Non-pigmented ciliary epithelial cell (primary cell): Measurements from ENCODE around the gene PARVB.

Source experiments
- DNase-seq: peaks from one replicate; pipeline ENCODE4 v3.0.0-alpha.2; 2010; ENCODE audit warnings: low read depth

Gene PARVB

GRCh38 chr22:44136112-44136511 lies 112.0 kb downstream of the PARVB start:
- DNase-seq, result no peak

DNA sequence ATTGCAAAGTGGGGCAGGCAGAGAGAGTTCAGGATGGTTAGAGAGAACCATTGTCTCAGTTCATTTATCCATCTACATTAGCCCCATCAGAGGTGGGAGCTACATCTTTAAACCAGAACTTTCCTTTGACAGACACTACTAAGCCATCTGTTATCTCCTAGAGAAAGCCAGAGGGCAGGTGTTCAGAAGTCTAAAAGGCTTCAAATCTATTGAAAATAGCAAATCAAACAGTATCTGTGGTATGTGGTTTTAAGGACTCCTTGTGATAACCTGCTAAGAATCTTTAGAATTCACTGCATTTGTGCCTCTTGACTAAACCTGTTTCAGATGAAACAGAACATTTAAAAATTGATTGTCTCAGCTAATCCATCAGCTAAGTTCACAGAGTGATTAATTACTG lies 112.7 kb downstream of the PARVB start:
- no peak for DNase-seq

DNA sequence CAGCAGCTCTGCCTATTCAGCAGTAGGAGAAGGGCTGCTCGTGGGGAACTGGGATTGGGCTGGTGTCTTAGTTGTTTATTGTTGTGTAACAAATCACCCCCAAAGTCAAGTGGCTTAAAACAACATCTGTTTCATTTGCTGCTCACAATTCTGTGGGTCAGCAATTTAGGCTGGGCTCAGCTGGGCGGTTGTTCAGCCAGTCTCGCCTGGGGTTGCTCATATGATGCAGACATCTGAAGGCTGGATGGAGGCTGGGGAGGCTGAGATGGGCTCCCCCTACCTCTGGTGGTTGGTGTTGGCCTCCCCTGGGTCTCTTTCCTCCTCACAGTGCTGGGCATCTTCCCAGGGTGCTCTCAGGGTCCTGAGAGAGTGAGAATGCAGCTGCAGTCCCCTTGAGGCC lies 113.3 kb downstream of the PARVB start:
- no peak for DNase-seq

DNA sequence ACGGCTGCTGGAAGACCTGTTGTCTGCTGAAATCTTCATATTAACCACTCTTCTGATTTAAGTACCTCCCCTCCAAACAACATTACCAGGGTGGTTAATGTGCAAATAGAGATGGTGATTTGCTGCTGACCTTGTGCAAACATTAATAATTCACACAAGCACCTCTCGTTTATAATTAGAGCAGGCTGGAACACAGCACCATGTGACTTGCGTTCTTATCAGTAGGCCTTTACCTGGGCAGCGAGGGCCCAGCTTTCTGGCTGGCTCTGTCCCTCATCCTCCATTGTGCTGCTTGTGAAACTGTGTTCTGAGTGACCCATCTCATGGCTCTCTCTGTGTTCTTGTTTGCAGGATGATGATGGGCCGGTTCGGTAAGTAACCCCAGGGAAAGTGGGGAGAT lies 115.7 kb downstream of the PARVB start:
- DNase-seq, result no peak

GRCh38 chr22:44142421-44143104 lies 118.5 kb downstream of the PARVB start:
- DNase-seq, result no peak

DNA sequence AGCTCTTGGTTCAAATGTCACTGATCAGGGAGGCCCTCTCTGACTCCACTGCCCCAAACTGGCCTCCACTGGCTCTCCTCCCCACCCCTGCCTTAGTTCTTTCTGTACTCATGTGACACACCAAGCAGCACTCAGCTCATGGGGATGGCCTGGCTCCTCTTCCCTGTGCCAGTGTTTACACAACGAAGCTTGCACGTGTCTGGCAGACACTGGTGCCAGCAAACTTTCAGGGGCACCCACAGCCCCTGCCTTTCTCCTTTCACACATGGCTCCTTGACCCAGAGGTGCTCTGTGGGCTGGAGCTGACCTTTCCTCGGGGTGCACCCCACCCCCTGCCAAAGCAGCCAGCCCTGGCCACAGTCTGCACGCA lies 119.0 kb downstream of the PARVB start:
- DNase-seq, result no peak

DNA sequence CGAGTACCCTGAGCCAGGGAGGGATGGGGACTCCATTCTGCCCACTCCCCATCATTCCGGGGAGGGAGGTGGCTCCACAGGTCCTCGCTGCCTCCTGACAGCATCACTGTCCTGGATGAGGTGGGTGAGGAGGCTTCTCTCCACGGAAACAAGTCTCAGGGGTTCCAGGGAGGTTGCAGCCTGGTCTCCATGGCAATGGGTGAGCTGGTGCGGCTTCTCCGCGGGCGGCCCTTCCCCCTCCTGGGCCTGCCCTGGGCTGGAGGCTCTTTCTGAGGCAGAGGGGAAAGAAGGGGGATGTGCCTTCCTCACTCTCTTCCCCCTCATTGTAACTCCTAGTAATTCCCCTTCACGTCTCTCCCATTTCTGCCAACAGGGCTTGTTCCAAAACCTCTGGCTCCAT lies 119.5 kb downstream of the PARVB start:
- DNase-seq, result no peak

GRCh38 chr22:44144046-44144569 lies 120.0 kb downstream of the PARVB start:
- no peak for DNase-seq

DNA sequence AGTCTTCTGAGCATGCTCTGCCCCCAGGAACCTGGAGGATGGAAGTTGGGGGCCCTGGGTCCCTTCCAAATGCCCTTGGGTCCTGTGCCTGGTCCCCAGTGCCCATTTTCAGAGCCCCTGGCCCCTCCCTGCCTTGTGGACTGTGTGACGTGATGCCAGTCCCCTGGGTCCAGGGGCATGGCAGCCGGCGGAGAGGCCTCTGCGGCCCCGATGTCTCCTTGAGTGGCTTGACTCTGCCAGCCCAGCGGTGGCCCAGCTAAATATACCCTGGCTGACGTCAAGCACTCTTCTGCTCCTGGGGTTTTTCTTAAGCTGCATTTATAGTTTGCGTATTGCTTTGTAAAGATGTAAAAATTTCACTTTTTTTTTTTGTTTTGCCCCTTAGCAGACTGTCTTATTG lies 121.4 kb downstream of the PARVB start:
- DNase-seq, result no peak

DNA sequence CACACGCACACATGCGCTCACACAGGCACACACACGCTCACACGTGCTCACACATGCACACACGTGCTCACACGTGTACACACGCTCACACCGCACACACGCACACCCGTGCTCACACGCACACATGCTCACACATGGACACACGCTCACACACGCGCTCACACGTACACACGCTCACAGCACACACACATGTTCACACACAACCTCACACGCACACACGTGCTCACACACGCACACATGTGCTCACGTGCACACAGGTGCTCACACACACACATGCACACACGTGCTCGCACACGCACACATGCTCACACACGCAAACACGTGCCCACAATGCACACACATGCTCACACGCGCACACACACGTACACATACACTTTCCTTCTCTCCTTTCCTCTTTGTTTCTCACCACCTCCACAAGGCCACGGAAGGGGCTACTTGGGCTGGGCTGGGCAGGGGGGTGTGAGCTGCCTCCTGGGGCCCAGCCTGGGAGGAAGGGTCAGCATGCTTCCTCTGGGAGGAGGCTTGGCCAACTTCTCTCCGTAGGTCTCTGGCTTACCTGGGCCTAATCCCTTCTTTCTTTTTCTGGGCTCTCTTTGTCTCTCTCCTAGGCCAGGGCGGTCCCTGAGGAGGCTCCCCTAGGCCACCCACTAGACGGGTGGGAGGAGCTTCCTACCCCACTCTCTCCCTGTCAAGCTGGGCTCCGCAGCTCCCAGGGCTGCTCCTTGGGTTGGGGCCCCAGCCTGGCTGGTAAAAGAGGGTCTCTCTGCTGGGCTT lies 122.2 kb downstream of the PARVB start:
- DNase-seq, result no peak

DNA sequence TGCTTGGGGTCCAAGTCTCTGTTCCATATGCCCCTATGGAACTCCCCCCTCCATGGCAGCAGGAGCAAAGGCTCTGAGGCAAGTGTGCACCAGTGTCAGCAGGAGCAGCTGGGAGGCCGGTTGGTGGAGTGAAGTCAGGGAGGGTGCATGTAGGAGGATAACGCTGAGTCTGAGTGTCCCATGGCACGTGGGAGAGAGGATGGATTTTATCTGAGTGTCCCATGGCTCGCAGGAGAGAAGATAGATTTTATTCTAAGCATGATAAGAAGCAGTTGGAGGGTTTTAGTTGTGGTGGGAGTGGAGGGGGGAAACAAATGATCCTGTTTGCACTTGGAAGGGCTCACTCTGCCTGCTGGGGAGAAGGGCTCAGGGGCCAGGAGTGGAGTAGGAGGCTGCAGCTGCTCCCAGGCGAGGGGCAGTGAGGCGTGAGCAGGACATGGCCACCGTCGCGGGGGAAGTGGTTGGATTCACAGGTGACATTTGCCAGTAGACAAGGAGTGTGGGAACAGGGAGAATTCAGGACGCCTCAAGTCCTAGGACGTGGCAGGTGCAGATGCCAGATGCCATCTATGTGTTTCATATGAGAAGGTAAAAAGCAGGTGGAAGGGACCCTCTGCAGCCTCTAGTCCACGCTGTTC lies 123.0 kb downstream of the PARVB start:
- no peak for DNase-seq

DNA sequence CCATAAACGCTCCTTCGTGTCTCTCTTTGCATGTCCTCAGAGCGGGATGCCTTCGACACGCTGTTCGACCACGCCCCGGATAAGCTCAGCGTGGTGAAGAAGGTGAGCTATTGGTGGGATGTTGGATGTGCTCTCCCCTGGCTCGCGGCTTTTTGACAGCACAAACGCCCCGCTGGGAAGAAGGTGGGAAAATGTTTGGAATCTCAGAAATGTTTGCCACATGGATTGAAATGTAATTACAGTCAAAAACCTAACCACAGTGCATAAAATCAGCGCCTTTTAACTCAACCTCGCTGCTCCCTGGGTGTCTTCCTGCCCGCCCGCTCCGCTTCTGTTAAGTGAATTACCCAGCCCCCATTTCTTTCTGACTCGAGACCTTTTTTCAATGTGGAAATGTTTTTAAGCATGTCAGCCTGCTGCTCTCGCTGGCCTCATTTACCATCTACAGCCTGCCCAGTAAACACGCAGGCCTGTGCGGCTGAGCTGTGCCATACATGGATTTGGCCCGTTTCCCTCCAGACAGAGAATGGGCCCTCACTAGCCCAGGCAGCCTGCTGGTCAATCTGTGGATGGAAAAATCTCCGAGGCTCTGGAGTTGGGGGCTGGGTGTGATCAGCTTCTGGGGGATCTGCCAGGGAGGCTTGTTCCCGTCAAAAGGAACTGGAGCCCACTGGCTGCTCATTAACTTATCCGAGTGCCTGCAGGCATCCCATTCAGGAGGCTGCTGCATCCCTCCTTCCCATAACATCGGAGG lies 123.9 kb downstream of the PARVB start:
- no peak for DNase-seq

- peak; percentile 32 for DNase-seq
Observed at GRCh38 chr22:44151676-44152075, 127.6 kb downstream of the PARVB start.

- no peak for DNase-seq
Observed at GRCh38 chr22:44153710-44154109, 129.6 kb downstream of the PARVB start.

DNA sequence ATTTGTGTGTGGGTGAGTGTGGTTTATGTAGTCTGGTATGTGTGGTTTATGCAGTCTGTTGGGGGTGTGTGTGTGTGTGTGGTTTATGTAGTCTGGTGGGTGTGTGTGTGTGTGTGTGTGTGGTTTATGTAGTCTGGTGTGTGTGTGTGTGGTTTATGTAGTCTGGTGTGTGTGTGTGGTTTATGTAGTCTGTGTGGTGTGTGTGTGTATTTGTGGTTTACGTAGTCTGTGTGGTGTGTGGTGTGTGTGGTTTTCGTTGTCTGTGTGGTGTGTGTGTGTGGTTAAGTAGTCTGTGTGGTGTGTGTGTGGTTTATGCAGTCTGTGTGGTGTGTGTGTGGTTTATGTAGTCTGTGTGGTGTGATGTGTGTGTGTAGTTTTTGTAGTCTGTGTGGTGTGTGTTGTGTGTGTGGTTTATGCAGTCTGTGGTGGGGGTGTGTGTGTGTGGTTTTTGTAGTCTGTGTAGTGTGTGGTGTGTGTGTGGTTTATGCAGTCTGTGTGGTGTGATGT lies 130.4 kb downstream of the PARVB start:
- DNase-seq, result peak; percentile 55

- DNase-seq, result no peak
Observed at GRCh38 chr22:44155115-44155514, 131.0 kb downstream of the PARVB start.

DNA sequence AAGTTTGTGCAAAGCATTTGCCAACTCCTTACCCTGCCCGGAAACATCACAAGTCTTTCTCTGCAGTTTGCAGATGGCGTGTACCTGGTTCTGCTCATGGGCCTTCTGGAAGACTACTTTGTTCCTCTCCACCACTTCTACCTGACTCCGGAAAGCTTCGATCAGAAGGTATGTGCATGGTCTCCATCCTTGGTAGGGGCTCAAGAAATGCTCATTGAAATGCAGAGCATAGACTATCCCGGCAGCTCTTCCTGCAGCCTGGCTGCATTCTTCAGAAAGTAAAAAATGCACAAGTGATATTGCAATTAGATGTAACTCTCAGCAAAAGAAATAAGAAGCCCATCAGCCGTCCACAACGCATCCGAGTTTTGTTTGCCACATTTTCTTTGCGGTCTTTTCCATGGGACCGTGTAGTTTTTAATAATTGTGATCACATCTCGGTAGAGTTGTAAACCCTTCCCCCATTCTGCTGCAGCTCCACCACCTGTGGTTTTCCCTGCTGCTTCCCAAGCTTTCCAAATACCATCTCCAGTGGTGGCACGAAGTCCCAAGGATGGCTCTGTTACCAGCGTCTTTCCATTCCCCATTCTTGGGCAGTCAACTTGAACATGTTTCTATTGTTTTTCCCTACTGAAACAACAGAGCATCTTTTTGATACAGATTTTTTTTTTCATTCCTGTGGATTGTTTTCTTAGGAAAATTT lies 134.0 kb downstream of the PARVB start:
- no peak for DNase-seq

DNA sequence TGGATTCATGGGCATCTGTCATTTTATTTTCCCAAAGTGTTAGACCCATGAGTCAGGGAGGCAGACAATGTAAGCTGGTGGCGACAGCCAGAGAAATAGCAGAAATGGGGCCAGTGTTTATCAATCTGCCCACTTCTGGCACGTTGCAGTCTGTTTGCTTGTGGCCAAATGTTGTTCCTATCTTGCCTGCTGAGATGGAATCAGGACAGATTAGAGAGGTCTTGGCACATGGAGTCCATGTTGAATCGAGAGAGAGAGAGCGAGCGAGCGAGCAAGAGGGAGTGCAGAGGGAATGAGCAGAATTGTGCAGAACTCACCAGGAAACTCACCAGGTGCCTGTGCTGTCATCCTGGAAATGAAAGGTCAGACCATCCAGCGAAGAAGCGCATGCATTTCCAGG lies 134.7 kb downstream of the PARVB start:
- no peak for DNase-seq

GRCh38 chr22:44159221-44159620 lies 135.1 kb downstream of the PARVB start:
- no peak for DNase-seq

GRCh38 chr22:44159811-44160210 lies 135.7 kb downstream of the PARVB start:
- DNase-seq, result no peak

DNA sequence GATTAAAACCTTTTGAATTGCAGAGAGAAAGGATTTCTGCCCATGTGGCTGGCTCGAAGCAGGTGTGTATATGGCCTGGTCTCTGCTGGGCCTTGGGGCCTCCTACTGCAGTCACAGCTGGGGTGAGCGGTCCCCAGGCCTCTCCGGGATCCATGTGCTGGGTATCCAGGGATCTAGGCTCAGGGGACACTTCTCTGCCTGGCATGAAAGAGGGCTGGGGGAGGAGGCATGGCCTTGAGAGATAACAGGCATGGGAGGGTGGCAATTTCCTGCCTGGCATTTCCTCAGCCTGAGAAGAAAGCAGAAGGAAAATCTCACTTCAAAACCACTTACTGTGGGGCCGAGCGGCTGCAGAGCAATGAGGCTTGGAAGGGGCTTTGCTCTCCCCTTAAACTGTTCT lies 136.3 kb downstream of the PARVB start:
- no peak for DNase-seq

DNA sequence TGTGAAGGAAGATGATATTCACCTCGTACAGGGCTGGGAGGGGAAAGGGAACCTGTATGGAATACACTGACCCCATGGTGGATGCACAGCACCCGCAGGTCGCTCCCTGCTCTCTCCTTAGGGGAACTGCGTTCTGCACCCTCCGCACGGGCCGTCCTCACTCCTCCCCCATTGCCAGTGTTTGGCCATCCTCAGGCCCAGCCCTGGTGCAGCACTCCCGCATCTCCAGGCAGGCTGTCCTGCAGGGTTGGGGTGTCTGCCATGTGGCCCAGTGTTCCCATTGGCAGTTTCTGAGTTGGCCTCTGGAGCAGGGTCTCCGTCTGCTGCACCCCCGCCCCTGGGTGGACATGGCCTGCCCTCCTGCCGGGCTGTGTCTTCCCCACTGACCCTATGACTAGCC lies 137.6 kb downstream of the PARVB start:
- no peak for DNase-seq
